SK-N-SH (cell line): ENCODE data around the gene MAP6. TPM values are rescaled to one million over a fixed set of nuclear protein-coding genes. Genes with fewer than 3 reads are reported as not detected.
A peak's percentile ranks its signal among the peaks of the same experiment; 100 is the strongest.

Experiments used
- CTCF ChIA-PET: fragments of 300-600, 350-600 bp; formaldehyde crosslinking; extraction: SDS; loops from one replicate; lab custom pipeline; 2021; lab: Yijun Ruan, JAX
- POLR2A ChIA-PET: fragments of 350-600 bp; sonication (Branson Sonifier 250); formaldehyde crosslinking; extraction: SDS; loops from one replicate; lab custom pipeline; 2020; ENCODE audit warnings: antibody characterized with exemption, inconsistent platforms; lab: Yijun Ruan, JAX
- DNase-seq: peaks from one replicate; pipeline ENCODE4 v3.0.0; 2012
- H2AFZ ChIP-seq: fragments of 200-600 bp; sonication (generic); 2 replicates; pipeline ENCODE4 v1.8.1; 2016; ENCODE audit warnings: antibody characterized with exemption, mild to moderate bottlenecking, low read depth
- H3F3A ChIP-seq: fragments of 200-600 bp; sonication (generic); replicated peaks from 2 replicates; pipeline ENCODE3; 2016; ENCODE audit warnings: antibody characterized with exemption, mild to moderate bottlenecking; ENCODE audit not compliant: insufficient read depth
- H3K27ac ChIP-seq, 2 experiments: fragments of 200-500 bp in 1 of 2; fragments of 200-600 bp in 1 of 2; sonication (Bioruptor generic) in 1 of 2; sonication (generic), shearing (Covaris generic) in 1 of 2; 2 replicates each; pipeline versions ENCODE4 v1.5.1 to v1.6.1; 2014 to 2016; ENCODE audit warnings: low read depth in 2 of 2, inconsistent platforms in 1 of 2, low read length in 1 of 2, mild to moderate bottlenecking in 1 of 2, mixed read lengths in 1 of 2
- H3K27me3 ChIP-seq: fragments of 200-600 bp; sonication (generic), shearing (Covaris generic); 2 replicates; pipeline ENCODE4 v1.6.1; 2016; ENCODE audit warnings: mixed run types; ENCODE audit not compliant: insufficient read depth
- H3K36me3 ChIP-seq, 2 experiments: fragments of 200-500 bp in 1 of 2; fragments of 200-600 bp in 1 of 2; sonication (Bioruptor generic) in 1 of 2; sonication (generic) in 1 of 2; replicated peaks in 1 of 2; 2 replicates each; pipeline versions ENCODE3 to v1.5.1; 2014 to 2016; ENCODE audit warnings: low read length in 1 of 2, mild to moderate bottlenecking in 1 of 2; ENCODE audit not compliant: insufficient read depth in 2 of 2, control insufficient read depth in 1 of 2
- H3K4me1 ChIP-seq, 2 experiments: fragments of 200-500 bp in 1 of 2; fragments of 200-600 bp in 1 of 2; sonication (Bioruptor generic) in 1 of 2; sonication (generic), shearing (Covaris generic) in 1 of 2; 2 replicates each; pipeline versions ENCODE4 v1.5.1 to v1.6.1; 2014 to 2016; ENCODE audit warnings: low read depth in 1 of 2, low read length in 1 of 2, mixed run types in 1 of 2; ENCODE audit not compliant: insufficient read depth in 2 of 2, control insufficient read depth in 1 of 2
- H3K4me2 ChIP-seq: fragments of 200-600 bp; sonication (generic), shearing (Covaris generic); 2 replicates; pipeline ENCODE4 v1.6.1; 2017; ENCODE audit warnings: mixed run types
- H3K4me3 ChIP-seq, 2 experiments: fragments of 200-500 bp in 1 of 2; fragments of 200-600 bp in 1 of 2; sonication (Bioruptor generic) in 1 of 2; sonication (generic), shearing (Covaris generic) in 1 of 2; 2 replicates each; pipeline versions ENCODE4 v1.5.1 to v1.8.1; 2014 to 2016; ENCODE audit warnings: low read depth in 2 of 2, inconsistent platforms in 1 of 2, low read length in 1 of 2, mild to moderate bottlenecking in 1 of 2, mixed read lengths in 1 of 2, moderate library complexity in 1 of 2
- H3K79me2 ChIP-seq: fragments of 200-600 bp; sonication (generic); 2 replicates; pipeline ENCODE4 v1.8.1; 2017; ENCODE audit warnings: mild to moderate bottlenecking; ENCODE audit not compliant: insufficient read depth
- H3K9ac ChIP-seq: fragments of 200-600 bp; sonication (generic); 2 replicates; pipeline ENCODE4 v1.6.1; 2017; ENCODE audit warnings: mixed run types
- H3K9me2 ChIP-seq: fragments of 200-600 bp; sonication (generic); 2 replicates; pipeline ENCODE4 v1.6.1; 2017; ENCODE audit warnings: mixed run types
- H3K9me3 ChIP-seq: fragments of 200-600 bp; sonication (generic); 2 replicates; pipeline ENCODE4 v1.6.1; 2017; ENCODE audit warnings: mixed run types, mild to moderate bottlenecking, moderate library complexity
- H4K20me1 ChIP-seq: fragments of 200-600 bp; sonication (generic); 2 replicates; pipeline ENCODE4 v1.6.1; 2017; ENCODE audit warnings: mild to moderate bottlenecking, mixed run types; ENCODE audit not compliant: insufficient read depth
- CHD2 ChIP-seq: fragments of 150-350 bp; IDR thresholded peaks from 2 replicates; pipeline ENCODE4 v1.6.1; 2018; ENCODE audit warnings: low read length; ENCODE audit not compliant: partially characterized antibody
- CTCF ChIP-seq: fragments of 200-600 bp; sonication (generic); IDR thresholded peaks from 2 replicates; pipeline ENCODE4 v1.6.1; 2017; ENCODE audit warnings: antibody characterized with exemption, mild to moderate bottlenecking, moderate library complexity
- EP300 ChIP-seq, 2 experiments: IDR thresholded peaks; 2 replicates each; pipeline versions ENCODE4 v1.4.0 to v1.6.1; 2012; ENCODE audit warnings: borderline replicate concordance in 1 of 2, low read depth in 1 of 2, low read length in 1 of 2
- EZH2phosphoT487 ChIP-seq: fragments of 200-600 bp; sonication (generic); IDR thresholded peaks from 2 replicates; pipeline ENCODE4 v1.6.1; 2017; ENCODE audit warnings: low read depth, mixed run types, mild to moderate bottlenecking, antibody characterized with exemption, moderate library complexity, borderline replicate concordance
- FOSL2 ChIP-seq: IDR thresholded peaks from 2 replicates; pipeline ENCODE4 v1.4.0; 2012; ENCODE audit warnings: low read depth, mild to moderate bottlenecking, moderate library complexity, borderline replicate concordance
- FOXJ3 ChIP-seq: sonication (generic); formaldehyde crosslinking; IDR thresholded peaks from 2 replicates; pipeline ENCODE4 v1.5.1; 2020; ENCODE audit warnings: mild to moderate bottlenecking, missing genetic modification reagents
- FOXM1 ChIP-seq: IDR thresholded peaks from 2 replicates; pipeline ENCODE4 v1.4.0; 2012; ENCODE audit warnings: low read depth, mild to moderate bottlenecking
- GABPA ChIP-seq: IDR thresholded peaks from 2 replicates; pipeline ENCODE4 v1.4.0; 2012; ENCODE audit warnings: low read depth, mild to moderate bottlenecking
- GATA2 ChIP-seq: sonication (generic); formaldehyde crosslinking; IDR thresholded peaks from 2 replicates; pipeline ENCODE4 v1.5.0; 2020; ENCODE audit warnings: mild to moderate bottlenecking, missing genetic modification reagents
- IRF3 ChIP-seq: fragments of 150-350 bp; IDR thresholded peaks from 2 replicates; pipeline ENCODE4 v1.6.1; 2016; ENCODE audit warnings: mild to moderate bottlenecking, low read depth, low read length
- JUND ChIP-seq: IDR thresholded peaks from 2 replicates; pipeline ENCODE4 v1.4.0; 2012
- MEF2A ChIP-seq: IDR thresholded peaks from 2 replicates; pipeline ENCODE4 v1.4.0; 2012; ENCODE audit warnings: low read depth, borderline replicate concordance
- NFIC ChIP-seq: IDR thresholded peaks from 2 replicates; pipeline ENCODE4 v1.4.0; 2012; ENCODE audit warnings: borderline replicate concordance
- NRF1 ChIP-seq: IDR thresholded peaks from 2 replicates; pipeline ENCODE4 v1.6.1; 2012; ENCODE audit warnings: low read depth, mild to moderate bottlenecking, low read length
- RCOR1 ChIP-seq: fragments of 150-350 bp; IDR thresholded peaks from 2 replicates; pipeline ENCODE4 v1.6.1; 2017; ENCODE audit warnings: antibody characterized with exemption, low read length
- RFX5 ChIP-seq: IDR thresholded peaks from 2 replicates; pipeline ENCODE4 v1.6.1; 2012; ENCODE audit warnings: mild to moderate bottlenecking, improper control_type of control experiment, low read length
- SMC3 ChIP-seq: IDR thresholded peaks from 2 replicates; pipeline ENCODE4 v1.6.1; 2012; ENCODE audit warnings: low read depth, low read length, improper control_type of control experiment
- TCF12 ChIP-seq: IDR thresholded peaks from 2 replicates; pipeline ENCODE4 v1.4.0; 2012
- USF1 ChIP-seq: IDR thresholded peaks from 2 replicates; pipeline ENCODE4 v1.4.0; 2012; ENCODE audit warnings: low read depth, borderline replicate concordance
- YY1 ChIP-seq: IDR thresholded peaks from 2 replicates; pipeline ENCODE4 v1.4.0; 2012; ENCODE audit warnings: low read depth, mild to moderate bottlenecking
- WGBS: methylation state at CpG from one replicate; pipeline ENCODE4 v1.1.6; 2017; ENCODE audit warnings: low lambda C conversion rate; 5-methylcytosine and 5-hydroxymethylcytosine counted together
- polyA plus RNA-seq, 3 experiments: library from polyadenylated mRNA; depleted of rRNA; stranded (reverse); fragments of >200 nt; gene quantifications; 2 replicates each; pipeline ENCODE4 v1.2.3, GENCODE V29; 2012

MAP6 gene
- polyA plus RNA-seq, 1 of the 3 experiments (the other 2 are of a cell fraction) = 11.1 TPM

GRCh38 chr11:75627906-75628668 lies 40.8 kb downstream of the MAP6 start:
- ChIA-PET POLR2A (interaction anchor here (0.6 to 4.6 kb wide), 8 partner anchors 8 to 303 kb away, joined by 3 to 27 read pairs (median 12); partner anchors contain the start of genes MAP6 and SERPINH1), CTCF (interaction anchor here (0.6 to 4.8 kb wide), 15 partner anchors 9 to 241 kb away, joined by 3 to 23 read pairs (median 5); no protein-coding TSS in a partner anchor)
- H3F3A ChIP-seq = peaks cover 25% of the 10 kb centered on the region
- no peaks in the 10 kb centered on the region for H4K20me1 ChIP-seq
- no peak overlapping the region for H3K4me3 ChIP-seq
- H3K79me2 ChIP-seq = no peaks in the 10 kb centered on the region
- no peaks in the 10 kb centered on the region for H3K9me2 ChIP-seq
- no peaks in the 10 kb centered on the region for H3K36me3 ChIP-seq
- H3K9me3 ChIP-seq = no peaks in the 10 kb centered on the region
- no peak overlapping the region for H3K9ac ChIP-seq
- peak overlapping the region; percentile 79; the same call in 1 of the 2 replicates for H2AFZ ChIP-seq
- peaks cover 34 to 84% of the 10 kb centered on the region in 2 experiments for H3K4me1 ChIP-seq
- DNase-seq = no peak
- no peaks in the 10 kb centered on the region for H3K27me3 ChIP-seq
- TF ChIP-seq FOSL2 (peak; percentile 61), NRF1 (no peak), FOXJ3 (CRISPR knock-in tag) (no peak), TCF12 (peak; percentile 57)
- TF ChIP-seq, all 33 proteins: peak for 2
- H3K4me2 ChIP-seq = peak overlapping the region; percentile 38
- H3K27ac ChIP-seq = peak overlapping the region; percentile 87 to 100
- WGBS = 63% methylated on average over 11 of the region's 11 CpGs

- H2AFZ ChIP-seq = peak overlapping the region; percentile 79; the same call in 1 of the 2 replicates
- no peaks in the 10 kb centered on the region for H3K9me2 ChIP-seq
- H3K36me3 ChIP-seq = no peaks in the 10 kb centered on the region
- no peaks in the 10 kb centered on the region for H3K27me3 ChIP-seq
- H3K4me2 ChIP-seq = peak overlapping the region; percentile 51
- H3K79me2 ChIP-seq = no peaks in the 10 kb centered on the region
- H3F3A ChIP-seq = peaks cover 20% of the 10 kb centered on the region
- CTCF ChIA-PET = interaction anchor here (0.8 to 4.8 kb wide), 13 partner anchors 10 to 242 kb away, joined by 3 to 23 read pairs (median 3); no protein-coding TSS in a partner anchor
- peak overlapping the region; percentile 87 to 100 for H3K27ac ChIP-seq
- 42% methylated on average over 8 of the region's 8 CpGs for WGBS
- POLR2A ChIA-PET = interaction anchor here (1.0 to 4.6 kb wide), 8 partner anchors 9 to 73 kb away, joined by 3 to 27 read pairs (median 12); partner anchors contain the start of genes MAP6 and SERPINH1
- H3K4me3 ChIP-seq = no peak overlapping the region; a peak in 2 of 4 replicates
- peaks cover 30 to 75% of the 10 kb centered on the region in 2 experiments for H3K4me1 ChIP-seq
- peak; percentile 81 for DNase-seq
- H3K9ac ChIP-seq = peak overlapping the region; percentile 11; the same call in 1 of the 2 replicates
- H3K9me3 ChIP-seq = no peaks in the 10 kb centered on the region
- no peaks in the 10 kb centered on the region for H4K20me1 ChIP-seq
- TF ChIP-seq RFX5 = peak; percentile 20; the same call in 1 of the 2 replicates
- peak; percentile 98 for TF ChIP-seq FOXJ3 (CRISPR knock-in tag)
- TF ChIP-seq GATA2 (CRISPR knock-in tag) = peak; percentile 94
- TF ChIP-seq YY1 = peak; percentile 63; the same call in 1 of the 2 replicates
- TF ChIP-seq USF1 = no peak
- no peak for TF ChIP-seq EZH2phosphoT487
- TF ChIP-seq CTCF = no peak
- 0 out of 2 replicates have a peak, but pooled peaks have one; percentile 28 for TF ChIP-seq JUND
- TF ChIP-seq FOXM1 = no peak
- no peak for TF ChIP-seq MEF2A
- TF ChIP-seq IRF3 = no peak
- peak; percentile 9; the same call in 1 of the 2 replicates for TF ChIP-seq SMC3
- TF ChIP-seq CHD2 = peak; percentile 89
- peak; percentile 97 for TF ChIP-seq RCOR1
- TF ChIP-seq GABPA = no peak
- peak; percentile 62 to 94; a peak in 3 of 4 replicates for TF ChIP-seq EP300 (IDR thresholded peaks at IDR 0.05; ENCODE audit: borderline replicate concordance in 1 of 2, low read depth in 1 of 2, low read length in 1 of 2)
- peak; percentile 85 for TF ChIP-seq NFIC
Observed at GRCh38 chr11:75626889-75627529, 41.8 kb downstream of the MAP6 start.
